Activated CD4-positive, alpha-beta T cell treated with anti-CD3 and anti-CD28 coated beads, Interleukin-2, amount 10 ng/mL, durations not matched to agents 24 days and 14 days (primary cell): ENCODE results near the gene SERAC1. TPM values are rescaled to one million over a fixed set of nuclear protein-coding genes. Genes with fewer than 3 reads are reported as not detected.

Experiments
- DNase-seq: peaks from one replicate; pipeline ENCODE4 v3.0.0; 2022
- H3K27ac Mint-ChIP-seq: one replicate; pipeline ENCODE4 v1.8.0; 2022; ENCODE audit warnings: mild to moderate bottlenecking, mixed read lengths
- H3K27me3 Mint-ChIP-seq: one replicate; pipeline ENCODE4 v1.8.0; 2022; ENCODE audit warnings: mixed read lengths
- H3K36me3 Mint-ChIP-seq: one replicate; pipeline ENCODE4 v1.8.0; 2022; ENCODE audit warnings: low read depth, mild to moderate bottlenecking, mixed read lengths
- H3K4me1 Mint-ChIP-seq: one replicate; pipeline ENCODE4 v1.8.0; 2021; ENCODE audit warnings: mixed read lengths
- H3K4me3 Mint-ChIP-seq: one replicate; pipeline ENCODE4 v1.8.0; 2022; ENCODE audit warnings: mild to moderate bottlenecking, moderate library complexity, mixed read lengths
- H3K9me3 Mint-ChIP-seq: one replicate; pipeline ENCODE4 v1.8.0; 2021; ENCODE audit warnings: mixed read lengths
- intact Hi-C: fragments of 100-400 bp; cut with micrococcal nuclease; formaldehyde crosslinking; loops from one replicate; pipeline ENCODE4 v1.15.1; 2023
- total RNA-seq: library from RNA; stranded (reverse); gene quantifications from 2 replicates; pipeline ENCODE4 v1.2.3, GENCODE V29; 2022

SERAC1 gene
- total RNA-seq, 1 donor from 2014 or later, result 5.4 TPM

DNA sequence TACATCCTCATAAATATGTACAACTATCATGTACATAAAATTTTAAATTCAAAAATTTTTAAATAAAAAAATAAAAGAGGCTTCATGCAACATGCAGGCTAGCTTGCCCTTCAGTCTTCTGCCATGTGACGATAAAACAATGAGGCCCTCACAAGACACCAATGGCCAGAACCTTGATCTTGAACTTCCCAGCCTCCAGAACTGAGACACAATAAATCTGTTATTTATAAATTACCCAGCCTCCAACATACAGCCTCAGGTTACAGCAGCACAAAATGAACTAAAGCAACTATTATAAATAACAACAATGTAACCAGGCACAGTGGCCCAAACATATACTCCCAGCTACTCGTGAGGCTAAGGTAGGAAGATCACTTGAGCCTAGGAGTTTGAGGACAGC is 42.8 kb downstream of the SERAC1 start:
- no peak overlapping the region for H3K4me3 Mint-ChIP-seq
- peaks cover 4% of the 10 kb centered on the region for H3K4me1 Mint-ChIP-seq
- H3K27ac Mint-ChIP-seq, result no peak overlapping the region
- no peaks in the 10 kb centered on the region for H3K9me3 Mint-ChIP-seq
- H3K27me3 Mint-ChIP-seq, result no peaks in the 10 kb centered on the region
- no peak for DNase-seq
- intact Hi-C loops, result no loop called here
- H3K36me3 Mint-ChIP-seq, result peaks cover 23% of the 10 kb centered on the region

- H3K27me3 Mint-ChIP-seq, result no peaks in the 10 kb centered on the region
- intact Hi-C loops, result no loop called here
Observed at GRCh38 chr6:158124288-158124687, 43.8 kb downstream of the SERAC1 start.

DNA sequence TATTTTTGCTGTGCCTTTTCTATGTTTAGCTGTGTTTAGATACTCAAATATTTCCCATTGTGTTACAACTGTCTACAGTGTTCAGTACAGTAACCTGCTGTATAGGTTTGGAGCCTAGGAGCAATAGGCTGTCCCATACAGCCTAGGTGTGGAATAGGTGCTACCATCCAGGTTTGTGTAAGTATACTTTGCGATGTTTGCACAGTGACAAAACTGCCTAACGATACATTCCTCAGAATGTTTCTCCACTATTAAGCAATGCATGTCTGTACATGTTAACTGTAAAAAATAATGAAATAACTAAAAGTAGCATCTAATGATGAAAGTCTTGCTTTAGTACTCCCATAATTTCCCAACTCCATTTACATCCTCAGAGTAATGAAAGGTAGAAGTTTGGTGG is 46.0 kb downstream of the SERAC1 start:
- H3K9me3 Mint-ChIP-seq, result no peaks in the 10 kb centered on the region
- H3K27ac Mint-ChIP-seq, result no peak overlapping the region
- intact Hi-C loops, result no loop called here

More at GRCh38 chr6:158124288-158124687, 43.8 kb downstream of the SERAC1 start:
- Mint-ChIP-seq H3K27ac (no peak overlapping the region), H3K4me3 (no peak overlapping the region), H3K36me3 (peaks cover 23% of the 10 kb centered on the region), H3K4me1 (peaks cover 4% of the 10 kb centered on the region), H3K9me3 (no peaks in the 10 kb centered on the region)
- DNase-seq, result no peak

DNA sequence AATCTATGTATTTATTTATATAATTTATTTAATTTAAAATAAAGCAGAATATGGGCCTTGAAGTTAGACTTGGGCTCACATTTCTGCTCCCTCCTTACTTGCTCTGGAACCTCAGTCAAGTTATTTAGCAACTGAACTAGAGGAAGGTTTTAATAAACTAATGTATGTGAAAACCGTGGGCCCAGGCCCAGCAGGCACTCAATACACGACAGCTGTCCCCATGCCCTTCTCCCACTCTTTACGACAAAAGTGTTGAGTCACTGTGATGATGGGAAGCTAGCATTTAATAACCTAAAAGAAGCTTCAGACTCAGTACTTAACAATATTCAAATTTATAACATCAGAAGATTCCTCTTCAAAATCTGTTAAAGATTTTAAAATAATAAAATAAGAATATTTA is 46.7 kb downstream of the SERAC1 start:
- Mint-ChIP-seq H3K4me3 (no peak overlapping the region), H3K27me3 (no peaks in the 10 kb centered on the region), H3K36me3 (peaks cover 25% of the 10 kb centered on the region), H3K27ac (no peak overlapping the region), H3K9me3 (no peaks in the 10 kb centered on the region), H3K4me1 (peaks cover 4% of the 10 kb centered on the region)
- DNase-seq, result no peak
- intact Hi-C loops, result no loop called here

More for the DNA sequence above, 46.0 kb downstream of the SERAC1 start:
- no peak overlapping the region for H3K4me3 Mint-ChIP-seq
- H3K27me3 Mint-ChIP-seq, result no peaks in the 10 kb centered on the region
- no peak for DNase-seq
- peaks cover 25% of the 10 kb centered on the region for H3K36me3 Mint-ChIP-seq
- H3K4me1 Mint-ChIP-seq, result peaks cover 4% of the 10 kb centered on the region

DNA sequence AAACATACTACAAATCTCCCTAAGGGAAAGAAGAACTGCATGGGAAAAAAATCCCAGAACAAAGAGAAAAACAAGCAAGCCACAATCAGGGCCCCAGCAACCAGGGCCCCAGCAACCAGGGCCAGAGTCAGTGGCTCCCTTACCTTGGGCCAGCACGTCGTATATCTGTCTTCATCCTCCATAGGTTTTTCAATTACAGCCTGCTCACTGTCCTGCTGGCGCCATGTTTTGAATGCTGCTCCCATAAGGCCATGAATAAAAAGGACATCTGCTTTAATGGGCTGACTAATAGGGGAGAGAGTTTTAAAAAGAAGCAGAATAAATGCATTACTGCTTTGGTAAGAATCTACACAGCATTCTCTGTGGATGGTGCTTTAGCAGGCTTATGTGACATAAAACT is 49.2 kb downstream of the SERAC1 start:
- peaks cover 6% of the 10 kb centered on the region for H3K4me1 Mint-ChIP-seq
- DNase-seq, result no peak
- H3K4me3 Mint-ChIP-seq, result no peak overlapping the region
- H3K9me3 Mint-ChIP-seq, result no peaks in the 10 kb centered on the region
- H3K27me3 Mint-ChIP-seq, result no peaks in the 10 kb centered on the region
- no peak overlapping the region for H3K27ac Mint-ChIP-seq
- H3K36me3 Mint-ChIP-seq, result peaks cover 22% of the 10 kb centered on the region
- intact Hi-C loops, result no loop called here

DNA sequence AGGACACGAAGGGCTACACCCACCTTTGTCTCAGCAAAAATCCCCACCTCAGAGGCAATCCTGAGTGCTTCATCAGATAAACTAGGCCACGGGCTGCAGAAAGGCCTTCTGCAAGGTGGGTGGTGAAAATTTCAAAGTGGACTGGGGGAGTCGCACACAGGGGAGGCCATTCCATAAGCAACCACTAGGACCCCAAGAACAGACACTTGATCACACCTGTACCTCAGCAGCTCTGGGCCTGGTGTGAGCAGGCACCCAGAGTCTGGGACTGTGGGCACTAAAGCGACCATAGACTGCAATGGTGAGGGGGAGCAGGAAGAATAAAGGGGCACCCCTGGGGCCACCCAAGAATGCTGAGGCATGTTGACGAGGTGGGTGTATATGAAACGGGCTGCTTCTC is 52.6 kb downstream of the SERAC1 start:
- peaks cover 4% of the 10 kb centered on the region for H3K4me1 Mint-ChIP-seq
- no peaks in the 10 kb centered on the region for H3K27me3 Mint-ChIP-seq
- intact Hi-C loops, result no loop called here
- no peak overlapping the region for H3K27ac Mint-ChIP-seq
- H3K36me3 Mint-ChIP-seq, result peaks cover 18% of the 10 kb centered on the region
- H3K4me3 Mint-ChIP-seq, result no peak overlapping the region
- no peak for DNase-seq
- no peaks in the 10 kb centered on the region for H3K9me3 Mint-ChIP-seq

GRCh38 chr6:158115102-158115501 is 53.0 kb downstream of the SERAC1 start:
- intact Hi-C loops, result no loop called here
- Mint-ChIP-seq H3K27me3 (no peaks in the 10 kb centered on the region), H3K9me3 (no peaks in the 10 kb centered on the region), H3K4me3 (no peak overlapping the region), H3K4me1 (peaks cover 4% of the 10 kb centered on the region), H3K36me3 (peaks cover 18% of the 10 kb centered on the region), H3K27ac (no peak overlapping the region)
- DNase-seq, result no peak

DNA sequence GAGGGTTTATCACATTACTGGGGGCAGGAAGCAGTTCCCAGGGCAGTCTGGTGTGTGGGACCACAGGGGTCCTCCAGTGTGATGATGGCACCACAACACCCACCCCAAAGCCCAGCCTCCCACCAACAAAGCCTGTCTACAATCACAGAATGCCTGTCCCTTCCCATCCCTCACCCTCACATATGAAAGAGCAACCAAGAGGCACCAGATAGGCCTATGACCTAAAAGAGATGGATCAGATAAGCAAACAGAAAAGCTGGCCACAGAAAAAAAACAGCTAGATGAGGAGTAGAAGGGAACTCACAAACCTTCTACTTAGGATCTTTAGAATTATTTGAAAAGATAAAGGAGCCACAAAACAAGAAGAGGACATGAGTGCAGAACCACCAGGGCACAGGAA is 54.3 kb downstream of the SERAC1 start:
- DNase-seq, result no peak
- no peak overlapping the region for H3K27ac Mint-ChIP-seq
- peaks cover 4% of the 10 kb centered on the region for H3K4me1 Mint-ChIP-seq
- intact Hi-C loops, result no loop called here
- H3K4me3 Mint-ChIP-seq, result no peak overlapping the region
- H3K36me3 Mint-ChIP-seq, result peaks cover 21% of the 10 kb centered on the region
- no peaks in the 10 kb centered on the region for H3K27me3 Mint-ChIP-seq
- H3K9me3 Mint-ChIP-seq, result no peaks in the 10 kb centered on the region

- Mint-ChIP-seq H3K9me3 (no peaks in the 10 kb centered on the region), H3K36me3 (peaks cover 17% of the 10 kb centered on the region), H3K4me3 (no peak overlapping the region), H3K27me3 (no peaks in the 10 kb centered on the region), H3K4me1 (peaks cover 4% of the 10 kb centered on the region), H3K27ac (no peak overlapping the region)
- DNase-seq, result no peak
- intact Hi-C loops, result no loop called here
Observed at GRCh38 chr6:158111987-158112386, 56.1 kb downstream of the SERAC1 start.

DNA sequence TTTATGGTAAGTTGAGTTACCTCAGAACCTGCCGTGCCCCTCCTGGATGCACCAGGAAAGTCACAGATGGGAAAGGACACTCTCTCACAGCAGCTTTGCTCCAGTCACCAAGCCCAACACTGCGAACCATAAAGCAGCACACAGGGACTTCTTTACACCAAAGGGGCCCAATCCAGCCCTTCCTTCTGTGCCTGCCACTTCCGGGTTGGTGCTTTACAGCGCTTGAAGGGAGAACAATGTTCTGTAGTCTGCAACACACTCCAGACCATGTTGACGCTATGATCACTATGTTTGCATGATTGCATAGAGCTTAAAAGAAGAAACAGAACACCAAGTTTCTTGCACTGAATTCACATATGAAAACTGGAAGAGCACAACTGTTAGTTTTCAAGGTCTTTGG is 57.1 kb downstream of the SERAC1 start:
- no peaks in the 10 kb centered on the region for H3K27me3 Mint-ChIP-seq

DNA sequence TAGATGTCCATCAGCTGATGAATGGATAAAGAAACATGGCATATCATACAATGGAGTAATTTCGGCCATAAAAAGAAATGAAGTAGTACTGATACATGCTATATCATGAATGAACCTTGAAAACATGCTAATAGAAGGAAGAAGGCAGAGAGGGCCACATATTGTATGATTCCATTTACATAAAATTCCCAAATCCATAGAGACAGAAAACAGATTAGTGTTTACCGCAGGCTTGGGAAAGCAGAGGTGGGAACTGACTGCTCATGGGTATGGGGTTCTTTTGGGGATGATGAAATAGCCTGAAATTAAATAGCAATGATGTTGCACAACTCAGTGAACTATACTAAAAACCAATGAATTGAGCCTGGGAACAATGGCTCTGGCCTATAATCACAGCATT is 58.3 kb downstream of the SERAC1 start:
- Mint-ChIP-seq H3K4me1 (peaks cover 4% of the 10 kb centered on the region), H3K27me3 (no peaks in the 10 kb centered on the region), H3K9me3 (no peaks in the 10 kb centered on the region), H3K4me3 (no peak overlapping the region), H3K36me3 (peaks cover 17% of the 10 kb centered on the region), H3K27ac (no peak overlapping the region)
- intact Hi-C loops, result no loop called here
- DNase-seq, result no peak

More for the DNA sequence above, 57.1 kb downstream of the SERAC1 start:
- intact Hi-C loops, result no loop called here
- H3K9me3 Mint-ChIP-seq, result no peaks in the 10 kb centered on the region
- H3K36me3 Mint-ChIP-seq, result peaks cover 17% of the 10 kb centered on the region
- H3K4me3 Mint-ChIP-seq, result no peak overlapping the region
- H3K27ac Mint-ChIP-seq, result no peak overlapping the region
- no peak for DNase-seq
- peaks cover 4% of the 10 kb centered on the region for H3K4me1 Mint-ChIP-seq

DNA sequence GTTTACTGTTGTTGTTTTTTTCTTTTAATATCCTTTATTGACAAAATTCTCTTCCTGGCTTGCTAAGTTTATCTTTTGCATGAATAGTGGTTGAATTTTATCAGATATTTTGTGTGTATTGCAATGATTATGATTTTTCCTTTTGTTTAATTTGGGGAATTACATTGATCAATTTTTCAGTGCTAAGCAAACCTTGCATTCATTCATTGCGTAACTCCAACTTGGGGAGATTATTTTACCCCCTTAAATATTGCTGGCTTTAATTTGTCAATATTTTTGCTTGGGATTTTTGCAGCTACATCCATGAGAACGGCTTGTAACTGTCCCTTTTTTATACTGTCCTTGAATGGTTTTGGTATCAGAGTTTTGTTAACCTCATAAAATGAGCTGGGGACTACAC is 63.4 kb downstream of the SERAC1 start:
- no peaks in the 10 kb centered on the region for H3K4me1 Mint-ChIP-seq
- H3K27me3 Mint-ChIP-seq, result no peaks in the 10 kb centered on the region
- H3K27ac Mint-ChIP-seq, result no peak overlapping the region
- intact Hi-C loops, result no loop called here
- no peaks in the 10 kb centered on the region for H3K9me3 Mint-ChIP-seq
- no peak for DNase-seq
- H3K36me3 Mint-ChIP-seq, result peaks cover 9% of the 10 kb centered on the region
- no peak overlapping the region for H3K4me3 Mint-ChIP-seq

GRCh38 chr6:158103228-158103627 is 64.8 kb downstream of the SERAC1 start:
- Mint-ChIP-seq H3K9me3 (no peaks in the 10 kb centered on the region), H3K36me3 (peaks cover 8% of the 10 kb centered on the region), H3K4me1 (no peaks in the 10 kb centered on the region), H3K4me3 (no peak overlapping the region), H3K27ac (no peak overlapping the region), H3K27me3 (no peaks in the 10 kb centered on the region)
- intact Hi-C loops, result no loop called here
- no peak for DNase-seq

GRCh38 chr6:158095671-158096070 is 72.4 kb downstream of the SERAC1 start:
- Mint-ChIP-seq H3K27me3 (no peaks in the 10 kb centered on the region), H3K9me3 (no peaks in the 10 kb centered on the region), H3K36me3 (peaks cover 44% of the 10 kb centered on the region), H3K27ac (no peak overlapping the region), H3K4me3 (no peak overlapping the region), H3K4me1 (no peaks in the 10 kb centered on the region)
- no peak for DNase-seq
- intact Hi-C loops, result no loop called here

DNA sequence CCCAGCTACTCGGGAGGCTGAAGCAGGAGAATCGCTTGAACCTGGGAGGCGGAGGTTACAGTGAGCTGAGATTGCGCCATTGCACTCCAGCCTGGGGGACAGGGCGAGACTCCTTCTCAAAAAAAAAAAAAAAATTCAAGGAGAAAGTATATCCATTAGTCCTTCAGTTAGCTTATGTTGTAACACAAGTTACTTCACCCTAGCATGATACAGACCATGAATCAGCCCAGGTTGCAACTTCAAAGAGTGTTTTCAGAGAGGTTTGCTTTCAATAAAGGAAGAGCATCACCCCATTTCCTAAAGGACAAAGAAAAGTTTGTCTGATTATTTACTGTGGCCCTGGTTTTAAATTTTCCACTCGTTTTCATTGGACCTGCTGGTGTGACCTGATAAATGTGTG is 73.0 kb downstream of the SERAC1 start:
- H3K36me3 Mint-ChIP-seq, result peaks cover 46% of the 10 kb centered on the region
- H3K27me3 Mint-ChIP-seq, result no peaks in the 10 kb centered on the region
- intact Hi-C loops, result no loop called here
- no peak for DNase-seq
- no peaks in the 10 kb centered on the region for H3K9me3 Mint-ChIP-seq
- H3K4me1 Mint-ChIP-seq, result no peaks in the 10 kb centered on the region
- no peak overlapping the region for H3K4me3 Mint-ChIP-seq
- no peak overlapping the region for H3K27ac Mint-ChIP-seq
